Neuronal stem cell (in vitro differentiated cells): Measurements from ENCODE around the gene KCNIP4.

Source experiments
- DNase-seq: peaks from one replicate; pipeline ENCODE4 v3.0.0-alpha.2; 2013; ENCODE audit warnings: low spot score
- H2AFZ ChIP-seq: one replicate; pipeline ENCODE4 v1.6.1; 2013; ENCODE audit warnings: mild to moderate bottlenecking, low read length, inconsistent platforms
- H2AK5ac ChIP-seq: 2 replicates; pipeline ENCODE4 v1.6.1; 2013; ENCODE audit warnings: low read depth, mild to moderate bottlenecking, inconsistent platforms, low read length, moderate library complexity, mixed read lengths
- H2BK120ac ChIP-seq: 2 replicates; pipeline ENCODE4 v1.6.1; 2013; ENCODE audit warnings: low read depth, mild to moderate bottlenecking, inconsistent platforms, low read length, moderate library complexity, mixed read lengths
- H2BK12ac ChIP-seq: one replicate; pipeline ENCODE4 v1.6.1; 2013; ENCODE audit warnings: low read length, inconsistent platforms
- H2BK15ac ChIP-seq: 2 replicates; pipeline ENCODE4 v1.6.1; 2013; ENCODE audit warnings: mild to moderate bottlenecking, low read length, inconsistent platforms, mixed read lengths
- H2BK5ac ChIP-seq: one replicate; pipeline ENCODE4 v1.6.1; 2013; ENCODE audit warnings: inconsistent platforms, mild to moderate bottlenecking, low read length, moderate library complexity
- H3K14ac ChIP-seq: one replicate; pipeline ENCODE4 v1.6.1; 2013; ENCODE audit warnings: low read length, inconsistent platforms
- H3K18ac ChIP-seq: 2 replicates; pipeline ENCODE4 v1.6.1; 2013; ENCODE audit warnings: low read length, inconsistent platforms
- H3K23ac ChIP-seq: 2 replicates; pipeline ENCODE4 v1.6.1; 2013; ENCODE audit warnings: low read depth, mild to moderate bottlenecking, mixed read lengths, low read length, inconsistent platforms; ENCODE audit not compliant: poor library complexity
- H3K27ac ChIP-seq: replicated peaks from 3 replicates; pipeline ENCODE4 v1.5.1; 2013; ENCODE audit warnings: low read length, inconsistent platforms
- H3K27me3 ChIP-seq, 3 experiments: 2 replicates each; pipeline ENCODE4 v1.6.1; 2013; ENCODE audit warnings: low read length in 3 of 3, mild to moderate bottlenecking in 2 of 3, inconsistent platforms in 1 of 3, low read depth in 1 of 3, mixed read lengths in 1 of 3, moderate library complexity in 1 of 3; ENCODE audit not compliant: control insufficient read depth in 3 of 3, insufficient read depth in 3 of 3
- H3K36me3 ChIP-seq, 2 donors: replicated peaks in 1 of 2; 2 replicates each; pipeline ENCODE4 v1.6.1; 2013; ENCODE audit warnings: low read length in 2 of 2; ENCODE audit not compliant: control insufficient read depth in 2 of 2, insufficient read depth in 2 of 2
- H3K4ac ChIP-seq: 2 replicates; pipeline ENCODE4 v1.6.1; 2013; ENCODE audit warnings: inconsistent platforms, mild to moderate bottlenecking, low read length, moderate library complexity
- H3K4me1 ChIP-seq, 2 donors: 1 replicate in 1 of 2; 2 replicates in 1 of 2; pipeline ENCODE4 v1.6.1; 2013; ENCODE audit warnings: low read length in 2 of 2, low read depth in 1 of 2; ENCODE audit not compliant: control insufficient read depth in 2 of 2, insufficient read depth in 1 of 2
- H3K4me2 ChIP-seq: one replicate; pipeline ENCODE4 v1.6.1; 2013; ENCODE audit warnings: mild to moderate bottlenecking, low read length, inconsistent platforms; ENCODE audit not compliant: insufficient read depth, poor library complexity, severe bottlenecking
- H3K4me3 ChIP-seq, 2 donors: 2 replicates each; pipeline ENCODE4 v1.5.1; 2013; ENCODE audit warnings: low read length in 2 of 2, mild to moderate bottlenecking in 2 of 2, inconsistent platforms in 1 of 2, moderate library complexity in 1 of 2
- H3K79me1 ChIP-seq: one replicate; pipeline ENCODE4 v1.6.1; 2013; ENCODE audit warnings: low read depth, mild to moderate bottlenecking, inconsistent platforms, low read length, moderate library complexity
- H3K9ac ChIP-seq: one replicate; pipeline ENCODE4 v1.6.1; 2013; ENCODE audit warnings: mild to moderate bottlenecking, low read depth, low read length, inconsistent platforms; ENCODE audit not compliant: poor library complexity
- H3K9me3 ChIP-seq, 2 donors: replicated peaks in 1 of 2; 2 replicates each; pipeline versions ENCODE3 to v1.6.1; 2013; ENCODE audit warnings: low read length in 2 of 2, mild to moderate bottlenecking in 2 of 2, inconsistent platforms in 1 of 2, low read depth in 1 of 2, mixed read lengths in 1 of 2, moderate library complexity in 1 of 2; ENCODE audit not compliant: control insufficient read depth in 2 of 2, insufficient read depth in 1 of 2
- H4K8ac ChIP-seq: one replicate; pipeline ENCODE4 v1.6.1; 2013; ENCODE audit warnings: low read depth, mild to moderate bottlenecking, inconsistent platforms, low read length, moderate library complexity
- H4K91ac ChIP-seq: one replicate; pipeline ENCODE4 v1.6.1; 2013; ENCODE audit warnings: low read length, low read depth, mild to moderate bottlenecking, inconsistent platforms; ENCODE audit not compliant: poor library complexity
- WGBS, 2 donors: extraction: QIAGEN DNeasy Blood & Tissue Kit; methylation state at CpG; one replicate each; pipeline ENCODE4 v1.1.7; 2013; ENCODE audit warnings: missing lambda C conversion rate in 2 of 2, mixed read lengths in 1 of 2; ENCODE audit not compliant: insufficient read length in 2 of 2, insufficient replicate concordance in 1 of 2; ENCODE audit errors: extremely low coverage in 2 of 2; 5-methylcytosine and 5-hydroxymethylcytosine counted together

Gene KCNIP4

GRCh38 chr4:21476757-21477156 lies 471.8 kb downstream of the KCNIP4 start:
- Histone ChIP-seq H3K79me1 (no peaks in the 10 kb centered on the region), H3K18ac (no peak overlapping the region), H3K27me3 (no peaks in the 10 kb centered on the region), H3K9me3 (no peaks in the 10 kb centered on the region), H3K36me3 (no peaks in the 10 kb centered on the region), H3K14ac (no peak overlapping the region), H3K9ac (no peak overlapping the region), H2BK5ac (no peak overlapping the region), H3K4me3 (no peak overlapping the region), H2AFZ (no peak overlapping the region), H3K4me2 (no peak overlapping the region), H2BK15ac (no peak overlapping the region), H2BK12ac (no peak overlapping the region), H2BK120ac (no peak overlapping the region), H3K4me1 (no peaks in the 10 kb centered on the region), H3K4ac (no peak overlapping the region), H2AK5ac (no peak overlapping the region), H4K8ac (no peak overlapping the region), H3K23ac (no peak overlapping the region), H3K27ac (no peak overlapping the region), H4K91ac (no peak overlapping the region)
- WGBS, 2 donors: no CpG with 5 or more reads among the region's 3 CpGs
- DNase-seq: peak; percentile 65

DNA sequence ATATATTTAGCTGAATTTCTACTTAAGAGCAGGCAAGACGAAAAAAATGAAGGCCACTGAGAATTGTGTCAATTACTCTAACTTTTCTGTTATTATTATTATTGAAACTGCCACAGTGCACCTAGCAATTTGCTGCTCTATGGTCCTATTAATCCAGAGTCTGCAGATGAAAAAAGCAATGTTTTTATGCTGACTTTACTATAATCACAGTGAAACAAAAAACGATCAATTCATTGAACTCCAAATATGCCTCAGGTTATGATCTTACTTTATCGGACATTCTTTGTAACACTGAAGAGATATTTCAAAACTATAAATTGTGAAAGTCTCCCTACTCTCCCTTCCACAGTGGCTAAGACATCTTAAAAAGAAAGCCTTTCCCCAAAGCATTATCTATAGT lies 474.4 kb downstream of the KCNIP4 start:
- H3K9ac ChIP-seq: no peak overlapping the region
- no peak for DNase-seq
- H2AK5ac ChIP-seq: no peak overlapping the region
- no peaks in the 10 kb centered on the region for H3K9me3 ChIP-seq
- H3K79me1 ChIP-seq: no peaks in the 10 kb centered on the region
- no peak overlapping the region for H4K91ac ChIP-seq
- no peak overlapping the region for H2AFZ ChIP-seq
- no peak overlapping the region for H3K4me3 ChIP-seq
- no peak overlapping the region for H3K14ac ChIP-seq
- H3K36me3 ChIP-seq: no peaks in the 10 kb centered on the region
- H2BK15ac ChIP-seq: no peak overlapping the region
- H3K18ac ChIP-seq: no peak overlapping the region
- no peak overlapping the region for H3K27ac ChIP-seq
- H3K27me3 ChIP-seq: no peaks in the 10 kb centered on the region
- no peak overlapping the region for H2BK120ac ChIP-seq
- no peak overlapping the region for H3K4me2 ChIP-seq
- H2BK5ac ChIP-seq: no peak overlapping the region
- H2BK12ac ChIP-seq: no peak overlapping the region
- no peak overlapping the region for H4K8ac ChIP-seq
- no peak overlapping the region for H3K23ac ChIP-seq
- peaks cover 0 to 4% of the 10 kb centered on the region in 2 donors for H3K4me1 ChIP-seq
- WGBS, 2 donors: no CpG with 5 or more reads among the region's 3 CpGs
- H3K4ac ChIP-seq: no peak overlapping the region

GRCh38 chr4:21470535-21470934 lies 478.0 kb downstream of the KCNIP4 start:
- Histone ChIP-seq H3K14ac (no peak overlapping the region), H2AK5ac (no peak overlapping the region), H3K36me3 (no peaks in the 10 kb centered on the region), H2BK5ac (no peak overlapping the region), H4K91ac (no peak overlapping the region), H3K27ac (peak overlapping the region; percentile 49), H2BK15ac (no peak overlapping the region), H3K4ac (no peak overlapping the region), H3K9ac (no peak overlapping the region), H4K8ac (no peak overlapping the region), H3K4me3 (no peak overlapping the region), H3K18ac (no peak overlapping the region), H3K27me3 (no peaks in the 10 kb centered on the region), H2BK12ac (no peak overlapping the region), H3K9me3 (no peaks in the 10 kb centered on the region), H3K4me2 (no peak overlapping the region), H2BK120ac (no peak overlapping the region), H2AFZ (no peak overlapping the region), H3K4me1 (peaks cover 0 to 4% of the 10 kb centered on the region in 2 donors), H3K79me1 (no peaks in the 10 kb centered on the region), H3K23ac (no peak overlapping the region)
- no peak for DNase-seq
- WGBS, 2 donors: no CpG with 5 or more reads among the region's 1 CpG

DNA sequence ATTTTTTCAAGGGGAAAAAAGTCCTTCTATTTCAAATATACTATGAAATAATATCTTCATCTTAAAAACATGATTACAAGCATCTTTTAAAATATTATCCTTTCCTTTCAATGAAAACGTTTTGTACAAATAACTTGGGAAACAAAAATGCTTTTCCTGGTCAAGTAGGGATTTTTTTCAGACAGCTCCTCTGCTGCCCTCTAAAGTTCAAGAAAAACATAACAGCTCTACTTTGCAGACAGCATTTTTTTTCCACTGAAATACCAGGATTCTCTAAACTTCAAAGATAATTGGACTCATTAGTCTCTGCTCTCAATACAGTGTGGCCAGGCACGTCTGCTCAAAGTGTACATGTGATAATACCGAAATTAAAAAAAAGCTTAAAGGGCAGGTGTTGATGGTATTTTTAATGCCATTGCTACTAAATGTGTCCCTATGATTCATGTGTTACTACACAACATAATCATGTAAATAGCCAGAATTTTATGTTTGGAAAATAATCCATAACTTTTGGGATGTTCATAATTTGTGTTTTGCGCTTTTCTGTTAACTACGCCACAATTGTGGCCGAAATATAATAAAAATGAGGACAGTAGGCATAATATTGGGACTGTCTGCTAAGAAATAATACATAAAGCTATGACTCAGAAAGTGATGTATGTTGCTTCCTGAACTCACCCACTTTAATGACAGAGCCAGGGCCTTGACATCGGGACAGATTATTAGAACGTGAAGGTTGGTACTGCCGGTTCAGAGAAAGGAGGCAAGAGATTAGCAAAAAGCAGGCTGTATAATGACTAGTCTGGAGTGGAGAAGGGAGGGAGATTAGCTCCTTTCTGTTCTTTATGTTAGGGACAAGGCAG lies 478.9 kb downstream of the KCNIP4 start:
- H3K36me3 ChIP-seq: no peaks in the 10 kb centered on the region

More for the DNA sequence above, 478.9 kb downstream of the KCNIP4 start:
- no peak overlapping the region for H3K4ac ChIP-seq
- H3K4me3 ChIP-seq: no peak overlapping the region
- DNase-seq: no peak
- H3K4me2 ChIP-seq: peak overlapping the region; percentile 14
- no peak overlapping the region for H3K18ac ChIP-seq
- no peak overlapping the region for H2BK15ac ChIP-seq
- no peak overlapping the region for H2AFZ ChIP-seq
- H3K9me3 ChIP-seq: no peaks in the 10 kb centered on the region
- no peak overlapping the region for H3K23ac ChIP-seq
- no peaks in the 10 kb centered on the region for H3K27me3 ChIP-seq
- no peak overlapping the region for H2BK120ac ChIP-seq
- no peak overlapping the region for H3K27ac ChIP-seq
- H4K91ac ChIP-seq: no peak overlapping the region
- H3K14ac ChIP-seq: no peak overlapping the region
- no peak overlapping the region for H4K8ac ChIP-seq
- no peak overlapping the region for H2AK5ac ChIP-seq
- no peak overlapping the region for H3K9ac ChIP-seq
- no peaks in the 10 kb centered on the region for H3K79me1 ChIP-seq
- no CpG with 5 or more reads among the region's 9 CpGs for WGBS, 2 donors
- no peak overlapping the region for H2BK5ac ChIP-seq
- no peak overlapping the region for H2BK12ac ChIP-seq
- peaks cover 0 to 4% of the 10 kb centered on the region in 2 donors for H3K4me1 ChIP-seq
